Heart left ventricle (tissue), 16 donors: ENCODE results near the gene PEX7. TPM values are rescaled to one million over a fixed set of nuclear protein-coding genes. Genes with fewer than 3 reads are reported as not detected.

Experiments used
- ATAC-seq, 4 donors: fragments of 200-7000 bp; cut with Tn5 transposase; one replicate each; pipeline ENCODE4 v1.9.1; 2020 to 2022; ENCODE audit warnings: moderate library complexity in 4 of 4, mild to moderate bottlenecking in 3 of 4, moderate number of reproducible peaks in 1 of 4
- DNase-seq, 5 donors: peaks; one replicate each; pipeline ENCODE4 v3.0.0-alpha.2; 2020
- H3K27ac ChIP-seq, 12 donors: fragments of 200-600 bp; sonication (generic) in 4 of 12; one replicate each; pipeline versions ENCODE4 v1.5.0 to v1.8.0; 2016 to 2022; ENCODE audit warnings: mild to moderate bottlenecking in 2 of 12
- H3K27me3 ChIP-seq, 9 donors: fragments of 200-600 bp; sonication (generic) in 2 of 9; one replicate each; pipeline versions ENCODE4 v1.5.1 to v1.8.0; 2016 to 2022; ENCODE audit warnings: mild to moderate bottlenecking in 3 of 9
- H3K36me3 ChIP-seq, 9 donors: fragments of 200-600 bp; sonication (generic) in 2 of 9; one replicate each; pipeline versions ENCODE4 v1.5.0 to v1.8.0; 2018 to 2022; ENCODE audit warnings: mild to moderate bottlenecking in 2 of 9
- H3K4me1 ChIP-seq, 12 donors: fragments of 200-600 bp; sonication (generic) in 4 of 12; one replicate each; pipeline versions ENCODE4 v1.5.0 to v1.8.0; 2016 to 2022; ENCODE audit warnings: mild to moderate bottlenecking in 3 of 12
- H3K4me3 ChIP-seq, 12 donors: fragments of 200-600 bp; sonication (generic) in 4 of 12; one replicate each; pipeline versions ENCODE4 v1.5.0 to v1.8.0; 2017 to 2022; ENCODE audit warnings: mild to moderate bottlenecking in 9 of 12, moderate library complexity in 4 of 12
- H3K9me3 ChIP-seq, 12 donors: fragments of 200-600 bp; sonication (generic) in 4 of 12; one replicate each; pipeline versions ENCODE4 v1.5.0 to v1.8.0; 2016 to 2022; ENCODE audit warnings: mild to moderate bottlenecking in 1 of 12
- POLR2A ChIP-seq, 2 donors: fragments of 450-650 bp; IDR thresholded peaks; one replicate each; pipeline ENCODE4 v1.6.1; 2017; ENCODE audit warnings: antibody characterized with exemption in 2 of 2, mild to moderate bottlenecking in 2 of 2, moderate library complexity in 2 of 2
- WGBS, 4 donors: extraction: QIAGEN DNeasy Blood & Tissue Kit in 2 of 4; methylation state at CpG; one replicate each; pipeline versions ENCODE4 v1.1.5 to v1.1.7; 2013 to 2018; 5-methylcytosine and 5-hydroxymethylcytosine counted together
- intact Hi-C, 10 donors: fragments of 100-400 bp; cut with DNase I; formaldehyde crosslinking; loops; one replicate each; pipeline versions ENCODE4 v1.11.1 to v1.14.2; 2022
- polyA plus RNA-seq, 2 donors: library from polyadenylated mRNA; stranded (reverse); fragments of 200-250 nt; gene quantifications; one replicate each; pipeline ENCODE4 v1.2.3, GENCODE V29; 2013
- total RNA-seq, 9 donors: library from RNA; depleted of rRNA in 2 of 9; stranded (reverse); fragments of >200 nt in 2 of 9; fragmentation: NEBNext Ultra II Directional in 3 of 9; extraction: Animal tissue kit (Norgen Biotek cat#: 25700) in 3 of 9; gene quantifications; one replicate each; pipeline versions ENCODE4 v1.1.0 to v1.2.4, GENCODE V29; 2016 to 2023
- TF ChIP-seq, protein P1 (sequence below), 12 donors: fragments of 200-600 bp; sonication (generic) in 4 of 12; IDR thresholded peaks; one replicate each; pipeline versions ENCODE4 v1.5.0 to v1.8.0; 2018 to 2022; ENCODE audit warnings: antibody characterized with exemption in 12 of 12, mild to moderate bottlenecking in 5 of 12
- donor health status: ischemic (EF 13 %, LVEDD 7.1; RV severe dilation, severe dysfunction).
- donor health status: healthy with polysubstance abuse.
- donor health status: DM: no; HTN: yes; CAD: no.
- donor health status: DM: no; HTN: no; CAD: no.
- donor health status: ischemic (EF 25% LVEDD 6.9; RV normal size, moderate dysfunction).
- donor health status: ischemic (EF 25% LVEDD 5.7; RV mildly dilated, moderate dysfunction).
- donor health status: healthy.
- donor health status: DM: yes; HTN: yes; CAD: no.
- donor health status: ischemic (EF 35%, LVEDD 5.7; RV mildly dilated, moderate dysfunction).
- donor health status: nonischemic (EF 11% LVEDD 7.7; RV severe dilation, severe dysfunction).
- donor health status: DM: yes; HTN: yes; CAD: no.
- donor health status: PGD.
- donor health status: ischemic (EF 29% LVEDD 5.4; RV normal size, mild dysfunction).
- donor health status: nonischemic (EF 23%, LVEDD 6.1; RV moderate dilation, normal function).

PEX7 gene
- total and polyA plus RNA-seq, 11 donors: 4.7 to 22.1 (median 15.5) TPM

GRCh38 chr6:136923954-136924673, 101.7 kb downstream of the PEX7 start:
- intact Hi-C loops: no loop called here
- 69 to 81% (median 76%) methylated on average over 40 of the region's 40 CpGs for WGBS, 4 donors
- ATAC-seq (no peak), DNase-seq (no peak)
- H3K27ac ChIP-seq: no peak overlapping the region
- H3K4me1 ChIP-seq: peaks cover 0 to 36% (median 25%) of the 10 kb centered on the region in 12 donors
- no peaks in the 10 kb centered on the region for H3K36me3 ChIP-seq
- H3K9me3 ChIP-seq: no peaks in the 10 kb centered on the region
- H3K4me3 ChIP-seq: no peak overlapping the region
- peaks cover 11 to 55% (median 48%) of the 10 kb centered on the region in 9 donors for H3K27me3 ChIP-seq
- TF ChIP-seq, protein P1, sequence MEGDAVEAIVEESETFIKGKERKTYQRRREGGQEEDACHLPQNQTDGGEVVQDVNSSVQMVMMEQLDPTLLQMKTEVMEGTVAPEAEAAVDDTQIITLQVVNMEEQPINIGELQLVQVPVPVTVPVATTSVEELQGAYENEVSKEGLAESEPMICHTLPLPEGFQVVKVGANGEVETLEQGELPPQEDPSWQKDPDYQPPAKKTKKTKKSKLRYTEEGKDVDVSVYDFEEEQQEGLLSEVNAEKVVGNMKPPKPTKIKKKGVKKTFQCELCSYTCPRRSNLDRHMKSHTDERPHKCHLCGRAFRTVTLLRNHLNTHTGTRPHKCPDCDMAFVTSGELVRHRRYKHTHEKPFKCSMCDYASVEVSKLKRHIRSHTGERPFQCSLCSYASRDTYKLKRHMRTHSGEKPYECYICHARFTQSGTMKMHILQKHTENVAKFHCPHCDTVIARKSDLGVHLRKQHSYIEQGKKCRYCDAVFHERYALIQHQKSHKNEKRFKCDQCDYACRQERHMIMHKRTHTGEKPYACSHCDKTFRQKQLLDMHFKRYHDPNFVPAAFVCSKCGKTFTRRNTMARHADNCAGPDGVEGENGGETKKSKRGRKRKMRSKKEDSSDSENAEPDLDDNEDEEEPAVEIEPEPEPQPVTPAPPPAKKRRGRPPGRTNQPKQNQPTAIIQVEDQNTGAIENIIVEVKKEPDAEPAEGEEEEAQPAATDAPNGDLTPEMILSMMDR (IDR thresholded peaks at IDR 0.05): no peak
- TF ChIP-seq POLR2A (IDR thresholded peaks at IDR 0.05): no peak

DNA sequence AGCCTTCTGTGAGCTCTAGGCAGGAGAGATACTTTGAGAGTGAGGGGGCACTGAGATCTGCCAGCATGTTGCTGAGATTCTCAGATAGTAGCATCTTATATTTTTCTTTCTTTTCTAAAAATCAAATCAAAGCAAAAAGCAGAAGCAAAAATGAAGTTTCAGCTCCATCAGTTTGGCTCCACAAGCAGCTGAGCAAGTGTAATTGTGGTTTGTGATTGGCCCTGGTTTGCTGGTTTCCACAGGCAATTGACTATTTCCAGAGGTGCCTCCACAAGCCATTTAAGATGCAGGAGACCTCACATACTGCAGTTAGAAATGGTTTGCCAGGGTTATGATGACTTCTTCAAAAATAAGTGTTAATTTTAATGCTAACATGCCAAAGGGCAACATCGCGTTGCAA, 104.0 kb downstream of the PEX7 start:
- H3K4me3 ChIP-seq: no peak overlapping the region
- no peaks in the 10 kb centered on the region for H3K36me3 ChIP-seq
- 71 to 96% (median 95%) methylated on average over 2 of the region's 2 CpGs for WGBS, 4 donors
- H3K4me1 ChIP-seq: peaks cover 0 to 24% (median 13%) of the 10 kb centered on the region in 12 donors
- DNase-seq: no peak
- intact Hi-C loops: no loop called here
- ATAC-seq: no peak
- TF ChIP-seq, protein P1 (IDR thresholded peaks at IDR 0.05): no peak
- TF ChIP-seq POLR2A (IDR thresholded peaks at IDR 0.05): no peak
- no peaks in the 10 kb centered on the region for H3K9me3 ChIP-seq
- H3K27ac ChIP-seq: no peak overlapping the region
- peaks cover 5 to 37% (median 25%) of the 10 kb centered on the region in 9 donors for H3K27me3 ChIP-seq

DNA sequence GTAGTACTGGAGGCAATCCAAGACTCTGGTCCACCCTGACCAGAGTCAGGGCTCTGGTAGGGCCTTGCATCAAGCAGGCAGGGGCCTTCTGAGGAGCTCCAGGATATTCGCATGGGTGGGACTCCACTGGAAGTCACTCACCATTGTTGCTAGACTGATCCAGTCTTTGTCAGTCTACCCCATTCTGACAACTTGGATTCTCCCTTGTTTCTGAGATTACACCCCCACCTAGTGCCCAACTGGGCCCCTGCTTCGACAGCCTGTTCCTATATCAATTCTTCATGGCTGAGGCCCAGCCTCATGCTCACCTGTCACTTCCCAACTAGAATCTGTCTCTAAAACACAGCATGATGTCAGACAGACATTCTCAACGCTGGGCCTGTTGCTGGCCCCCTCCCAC, 104.9 kb downstream of the PEX7 start:
- no peaks in the 10 kb centered on the region for H3K9me3 ChIP-seq
- no peaks in the 10 kb centered on the region for H3K36me3 ChIP-seq
- ATAC-seq (peak in 3 of 4 donors; percentile 10 to 33 (median 28)), DNase-seq (no peak)
- H3K27me3 ChIP-seq: peaks cover 0 to 28% (median 17%) of the 10 kb centered on the region in 9 donors
- H3K4me1 ChIP-seq: peaks cover 0 to 15% (median 6%) of the 10 kb centered on the region in 12 donors
- intact Hi-C loops: no loop called here
- H3K4me3 ChIP-seq: no peak overlapping the region
- TF ChIP-seq POLR2A (IDR thresholded peaks at IDR 0.05): no peak
- TF ChIP-seq, protein P1 (IDR thresholded peaks at IDR 0.05): peak in 7 of 12 donors; percentile 14 to 43 (median 27)
- WGBS, 4 donors: 62 to 72% (median 70%) methylated on average over 3 of the region's 3 CpGs
- no peak overlapping the region for H3K27ac ChIP-seq

- DNase-seq: no peak
- Histone ChIP-seq H3K27ac (no peak overlapping the region), H3K27me3 (peaks cover 0 to 9% (median 0%) of the 10 kb centered on the region in 9 donors), H3K36me3 (no peaks in the 10 kb centered on the region), H3K4me1 (no peaks in the 10 kb centered on the region), H3K4me3 (no peak overlapping the region), H3K9me3 (no peaks in the 10 kb centered on the region)
- TF ChIP-seq, protein P1 (IDR thresholded peaks at IDR 0.05): no peak
- no peak for TF ChIP-seq POLR2A (IDR thresholded peaks at IDR 0.05)
- WGBS, 4 donors: 89 to 96% (median 92%) methylated on average over 4 of the region's 4 CpGs
- ATAC-seq: no peak
- intact Hi-C loops: no loop called here
Observed at GRCh38 chr6:136930528-136930927, 108.1 kb downstream of the PEX7 start.
